ENCODE measurements around the gene ANKRD13C. TPM values are rescaled to one million over a fixed set of nuclear protein-coding genes. Genes with fewer than 3 reads are reported as not detected.

Gene ANKRD13C
- total RNA-seq, result 20.9 TPM
- long read RNA-seq, full-length matches to known transcripts, result 21 of 39 reads
- long read RNA-seq, partial matches to known transcripts, result 2 of 39 reads
- long read RNA-seq, other reads (novel, unspliced or antisense), result 16 of 39 reads

GRCh38 chr1:70354332-70355110 lies at the start of gene ANKRD13C:
Gene ANKRD13C (minus strand): TSS chr1:70354722. CDS start chr1:70354408, 314 bp downstream.
- peak within 1 kb of the TSS; percentile 94 for H3K27ac ChIP-seq
- no peaks in the 10 kb centered on the region for H3K27me3 ChIP-seq
- no peak for TF ChIP-seq CTCF (IDR thresholded peaks at IDR 0.05)
- intact Hi-C loops (cut with DNase I), result no loop called here
- DNase-seq, result peak; percentile 94
- peak; percentile 98 for ATAC-seq
- peaks cover 44% of the 10 kb centered on the region for H3K4me1 ChIP-seq
- H3K36me3 ChIP-seq, result peaks cover 8% of the 10 kb centered on the region
- H3K4me3 ChIP-seq, result peak within 1 kb of the TSS; percentile 73
- H3K9me3 ChIP-seq, result no peaks in the 10 kb centered on the region

GRCh38 chr1:70403759-70404158 lies 49.2 kb upstream of the ANKRD13C start:
- Histone ChIP-seq H3K4me1 (no peaks in the 10 kb centered on the region), H3K36me3 (no peaks in the 10 kb centered on the region), H3K27ac (no peak overlapping the region), H3K27me3 (no peaks in the 10 kb centered on the region), H3K9me3 (no peaks in the 10 kb centered on the region), H3K4me3 (no peak overlapping the region)
- TF ChIP-seq CTCF (IDR thresholded peaks at IDR 0.05), result no peak
- intact Hi-C loops (cut with DNase I), result no loop called here
- DNase-seq, result no peak
- no peak for ATAC-seq

GRCh38 chr1:70401974-70402373 lies 47.5 kb upstream of the ANKRD13C start:
- intact Hi-C loops (cut with DNase I), result no loop called here
- Histone ChIP-seq H3K9me3 (no peaks in the 10 kb centered on the region), H3K4me3 (no peak overlapping the region), H3K27ac (no peak overlapping the region), H3K36me3 (no peaks in the 10 kb centered on the region), H3K4me1 (no peaks in the 10 kb centered on the region), H3K27me3 (no peaks in the 10 kb centered on the region)
- DNase-seq, result no peak
- ATAC-seq, result no peak
- TF ChIP-seq CTCF (IDR thresholded peaks at IDR 0.05), result no peak

GRCh38 chr1:70400335-70400734 lies 45.8 kb upstream of the ANKRD13C start:
- Histone ChIP-seq H3K27me3 (peaks cover 4% of the 10 kb centered on the region), H3K4me3 (no peak overlapping the region), H3K27ac (no peak overlapping the region), H3K36me3 (no peaks in the 10 kb centered on the region), H3K4me1 (no peaks in the 10 kb centered on the region), H3K9me3 (no peaks in the 10 kb centered on the region)
- DNase-seq (no peak), ATAC-seq (no peak)
- no peak for TF ChIP-seq CTCF (IDR thresholded peaks at IDR 0.05)
- intact Hi-C loops (cut with DNase I), result no loop called here

- Histone ChIP-seq H3K4me1 (no peaks in the 10 kb centered on the region), H3K9me3 (no peaks in the 10 kb centered on the region), H3K27ac (no peak overlapping the region), H3K4me3 (no peak overlapping the region), H3K27me3 (peaks cover 4% of the 10 kb centered on the region), H3K36me3 (no peaks in the 10 kb centered on the region)
- no peak for ATAC-seq
- DNase-seq, result no peak
- intact Hi-C loops (cut with DNase I), result no loop called here
- no peak for TF ChIP-seq CTCF (IDR thresholded peaks at IDR 0.05)
These were observed 42.5 kb upstream of the ANKRD13C start for GRCh38 chr1:70397013-70397412.
